ENCODE results near the gene RNF25.

RNF25 gene

DNA sequence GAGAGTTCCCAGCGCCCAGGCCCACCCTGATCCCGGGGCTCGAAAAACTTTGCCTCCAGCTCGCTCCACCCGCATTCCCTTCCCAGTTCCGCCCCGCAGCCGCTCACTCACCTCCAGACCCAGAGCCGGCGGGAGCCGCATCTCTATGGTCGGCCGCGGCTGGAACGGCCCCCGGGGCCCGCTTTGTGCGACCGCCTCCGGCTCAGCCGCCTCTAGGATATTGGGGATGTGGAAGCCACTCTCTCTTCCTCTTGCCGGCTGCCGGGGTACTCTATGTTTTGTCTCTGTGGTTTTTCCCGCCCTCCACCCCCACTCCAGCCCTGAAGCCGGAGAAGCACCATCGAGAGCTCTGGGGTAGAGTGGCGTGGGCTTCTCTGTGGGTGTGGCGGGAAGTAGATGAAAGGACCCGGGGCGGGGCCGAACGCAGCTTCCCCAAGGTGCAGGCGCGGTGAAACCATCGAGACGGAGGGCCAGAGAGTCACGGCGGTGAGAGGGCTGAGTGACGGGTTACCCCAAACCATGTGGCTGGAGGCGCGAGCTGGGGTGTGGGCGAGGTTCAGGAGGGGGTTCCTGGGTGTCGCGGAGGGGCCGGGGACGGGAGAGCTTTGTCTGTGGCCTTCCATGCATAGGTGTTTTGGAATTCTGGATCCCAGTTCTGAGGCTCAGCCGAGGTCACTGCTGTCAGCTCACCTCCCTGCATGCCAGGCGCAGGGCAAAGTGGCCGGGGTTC lies 12.4 kb downstream of the RNF25 start, which contains the start of the genes BCS1L and ZNF142:
Gene BCS1L, plus strand, starts transcription at position 426 of the 730 bp plus-strand sequence. CDS start 1,305 bp downstream, outside the sequence.
Gene ZNF142, minus strand, starts transcription at position 366 of the 730 bp plus-strand sequence. CDS start 3,194 bp downstream, outside the sequence.
- H3K27ac ChIP-seq: peak within 1 kb of the TSS; percentile 76
- TF ChIP-seq CTCF (conservative IDR thresholded peaks at IDR 0.05): no peak

GRCh38 chr2:218658671-218659257 lies 13.0 kb downstream of the RNF25 start:
- peak; percentile 69 for TF ChIP-seq CTCF (conservative IDR thresholded peaks at IDR 0.05)

DNA sequence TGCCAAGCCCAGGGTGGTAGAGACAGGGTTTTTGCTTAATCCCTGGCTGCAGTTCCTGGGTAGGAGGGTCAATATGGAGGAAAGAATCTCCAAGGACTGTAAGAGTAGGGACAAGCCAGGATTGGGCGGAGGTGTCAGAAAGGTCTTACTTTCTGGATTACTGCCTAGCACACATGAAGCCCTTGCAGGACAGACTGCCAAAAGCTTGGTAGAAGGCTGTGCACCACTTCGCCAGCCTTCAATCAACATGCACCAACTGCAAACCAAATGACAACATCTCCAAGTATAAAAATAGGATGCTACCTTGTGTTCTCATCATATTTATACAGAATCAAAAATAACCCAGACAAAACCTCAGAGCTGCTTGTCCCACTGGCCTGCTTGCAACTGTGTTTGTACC lies 16.1 kb downstream of the RNF25 start:
- H3K27ac ChIP-seq: no peak overlapping the region
- TF ChIP-seq CTCF (conservative IDR thresholded peaks at IDR 0.05): no peak

More at GRCh38 chr2:218658671-218659257, 13.0 kb downstream of the RNF25 start:
- peak overlapping the region; percentile 76 for H3K27ac ChIP-seq

- no peak overlapping the region for H3K27ac ChIP-seq
- TF ChIP-seq CTCF (conservative IDR thresholded peaks at IDR 0.05): peak; percentile 47
These were observed 23.1 kb downstream of the RNF25 start for GRCh38 chr2:218648787-218649100.

DNA sequence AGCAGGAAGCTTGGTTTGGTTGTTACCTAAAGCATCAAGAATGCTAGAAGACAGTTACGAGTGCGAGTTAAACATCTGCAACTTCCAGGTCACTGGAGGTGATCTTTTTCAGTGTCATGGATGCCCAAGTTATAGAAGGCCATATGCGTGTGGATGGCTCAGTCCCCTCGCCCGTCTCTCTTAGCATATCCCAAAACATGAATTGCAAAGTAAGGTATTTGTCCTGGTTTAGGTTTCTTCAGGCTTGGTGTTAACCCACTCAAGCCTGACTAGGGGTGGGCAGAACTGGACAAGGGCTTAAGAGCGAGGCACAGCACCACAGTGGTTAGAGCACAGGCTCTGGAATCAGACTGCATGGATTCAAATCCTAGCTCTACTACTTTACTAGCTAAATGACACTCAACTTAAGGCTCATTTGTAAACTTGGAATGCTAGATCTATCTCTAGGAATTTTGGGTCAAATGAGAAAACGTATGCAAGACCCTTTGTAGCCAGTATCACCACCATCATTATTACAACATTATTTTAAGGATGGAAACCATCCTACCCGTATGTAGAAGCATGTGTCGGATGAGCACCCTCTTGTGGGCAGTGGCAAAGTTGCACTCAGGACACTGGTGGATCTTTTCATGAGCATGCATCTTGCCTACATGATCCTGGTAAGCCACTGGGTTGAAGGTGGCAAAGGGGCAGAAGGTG lies 23.6 kb downstream of the RNF25 start:
- peak; percentile 92 for TF ChIP-seq CTCF (conservative IDR thresholded peaks at IDR 0.05)
- no peak overlapping the region for H3K27ac ChIP-seq

DNA sequence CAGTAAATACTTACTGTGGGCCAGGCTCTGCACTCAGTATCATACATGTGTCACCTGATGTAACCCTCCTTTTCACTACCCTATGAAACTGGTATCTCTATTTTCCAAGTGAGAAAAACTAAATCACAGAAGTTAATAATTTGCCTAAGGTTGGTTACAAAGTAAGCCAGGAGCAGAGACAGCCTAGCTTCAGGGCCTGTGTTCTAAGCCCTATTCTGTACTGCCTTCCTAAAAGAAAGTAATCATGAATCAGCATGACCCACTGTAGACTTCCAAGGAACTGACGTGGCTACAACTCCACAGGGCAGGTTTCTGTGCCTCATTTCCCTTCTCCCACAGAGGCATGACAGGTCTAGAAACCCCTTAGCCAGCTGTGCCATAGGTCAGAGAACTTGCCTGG lies 26.7 kb downstream of the RNF25 start:
- H3K27ac ChIP-seq: no peak overlapping the region
- TF ChIP-seq CTCF (conservative IDR thresholded peaks at IDR 0.05): no peak

DNA sequence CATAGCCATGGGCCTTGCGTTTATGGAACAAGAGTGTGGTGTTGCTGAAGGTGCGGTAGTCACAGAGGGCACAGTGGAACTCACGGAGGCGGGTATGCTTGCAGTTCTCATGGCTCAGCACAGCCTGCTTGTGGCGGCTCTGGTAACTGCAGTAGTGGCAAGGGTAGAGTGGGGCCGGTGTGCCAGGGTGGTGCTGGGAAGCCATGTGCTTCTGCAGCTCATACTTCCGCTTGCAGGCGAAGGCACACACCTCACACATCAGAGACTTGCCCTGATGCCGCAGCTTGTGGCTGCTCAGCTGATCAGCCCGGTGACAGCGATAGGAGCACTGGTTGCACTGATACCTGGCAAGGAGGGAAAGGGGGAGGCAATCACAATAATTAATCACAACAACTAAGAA lies 27.1 kb downstream of the RNF25 start:
- no peak overlapping the region for H3K27ac ChIP-seq
- no peak for TF ChIP-seq CTCF (conservative IDR thresholded peaks at IDR 0.05)

Measured in VCaP (cell line).